HG03066 (cell line): ENCODE measurements around the gene ANKS1B.
"Not testable (repeated sequence)": the region's sequence is repeated elsewhere in the genome, so short reads cannot be mapped to it uniquely, and the experiment has no call there.

Source experiments
- ATAC-seq: cut with Tn5 transposase; IDR thresholded peaks from one replicate; pipeline ENCODE4 v1.9.1; 2021; ENCODE audit warnings: low read depth; ENCODE audit not compliant: unreplicated experiment

ANKS1B gene

GRCh38 chr12:98868076-98868475 is 1116.7 kb downstream of the ANKS1B start:
- no peak for ATAC-seq

GRCh38 chr12:98864363-98864762 is 1120.4 kb downstream of the ANKS1B start:
- no peak for ATAC-seq

- no peak for ATAC-seq
These were observed 1121.6 kb downstream of the ANKS1B start for GRCh38 chr12:98863167-98863566.

DNA sequence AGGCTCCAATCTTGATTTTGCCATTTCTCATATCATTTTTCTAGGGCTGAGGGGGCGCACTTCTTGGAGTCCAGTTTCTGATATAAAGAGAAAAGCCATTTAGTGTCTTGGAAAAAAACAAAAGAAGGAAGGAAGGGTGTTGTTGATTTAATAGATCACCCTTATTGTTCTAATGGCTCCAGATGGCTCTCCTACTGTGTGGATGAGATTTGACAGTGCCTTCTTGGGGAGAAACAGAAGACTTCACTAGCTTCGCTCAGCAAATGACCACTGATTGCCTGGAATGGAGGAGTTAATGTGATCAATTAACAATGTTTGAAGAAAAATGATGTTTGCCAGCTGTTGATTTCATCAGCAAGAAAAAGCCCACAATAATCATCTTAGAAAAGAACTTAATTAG is 1123.5 kb downstream of the ANKS1B start:
- ATAC-seq: no peak

DNA sequence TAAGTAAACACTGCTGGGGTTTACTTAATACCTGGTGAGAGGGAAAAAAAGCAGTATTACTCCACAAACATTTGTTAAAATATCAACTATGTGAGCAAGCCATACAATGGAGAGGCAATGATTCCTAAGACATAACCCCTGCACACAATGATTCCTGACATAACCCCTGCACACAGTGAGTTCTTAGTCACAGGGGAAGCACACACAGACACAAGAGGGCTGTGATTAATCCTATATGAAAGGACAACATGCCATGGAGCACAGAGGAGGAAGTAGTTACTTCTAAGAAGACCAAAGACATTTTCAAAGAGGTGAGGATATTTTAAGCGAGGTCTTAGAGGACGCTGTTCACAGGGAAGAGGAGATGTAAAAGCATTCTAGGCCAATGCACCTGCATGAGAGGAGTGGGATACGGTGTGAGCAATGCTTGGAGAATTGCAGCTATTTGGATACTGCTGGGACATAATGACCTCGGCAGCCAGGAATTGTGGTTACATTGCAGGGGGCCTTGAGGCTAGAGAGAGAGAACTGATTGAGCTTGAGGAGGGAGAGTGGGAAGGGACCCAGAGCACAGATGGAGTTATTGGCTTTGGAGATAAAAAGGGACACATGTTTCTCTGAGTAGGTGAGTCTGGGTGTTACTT is 1127.7 kb downstream of the ANKS1B start:
- no peak for ATAC-seq

GRCh38 chr12:98852181-98852580 is 1132.6 kb downstream of the ANKS1B start:
- ATAC-seq: no peak

DNA sequence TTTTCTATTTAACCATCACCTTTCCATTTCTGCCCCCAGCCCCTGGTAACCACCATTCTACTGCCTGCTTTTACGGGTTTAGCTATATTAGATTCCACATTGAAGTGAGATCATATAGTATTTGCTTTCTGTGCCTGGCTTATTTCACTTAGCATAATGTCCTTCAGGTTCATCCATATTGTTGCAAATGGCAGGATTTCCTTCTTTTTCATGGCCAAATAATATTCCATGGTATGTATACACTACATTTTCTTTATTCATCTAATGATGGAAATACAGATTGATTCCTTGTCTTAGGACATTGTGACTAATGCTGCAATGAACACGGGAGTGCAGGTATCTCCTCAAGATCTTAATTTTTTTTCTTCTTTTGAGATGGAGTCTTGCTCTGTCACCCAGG is 1137.5 kb downstream of the ANKS1B start:
- ATAC-seq: no peak

DNA sequence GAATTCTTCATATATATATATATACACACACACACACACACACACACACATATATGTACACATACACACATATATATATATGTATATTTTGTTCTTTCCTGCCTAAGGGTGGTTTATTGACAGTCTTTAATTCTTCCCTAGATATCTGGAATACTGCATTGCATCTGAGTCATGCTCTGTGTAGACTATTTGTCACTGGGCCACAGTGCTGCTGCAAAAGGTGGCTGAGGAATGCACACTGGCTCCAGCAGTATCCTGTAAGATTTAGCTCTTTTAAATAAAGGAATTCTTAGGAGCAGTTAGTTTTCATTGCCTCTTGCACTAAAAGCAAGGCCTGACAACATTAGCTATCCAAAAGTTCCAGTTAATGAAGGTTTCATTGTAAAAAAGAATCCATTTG is 1138.8 kb downstream of the ANKS1B start:
- ATAC-seq: no peak

GRCh38 chr12:98840325-98840724 is 1144.4 kb downstream of the ANKS1B start:
- no peak for ATAC-seq

DNA sequence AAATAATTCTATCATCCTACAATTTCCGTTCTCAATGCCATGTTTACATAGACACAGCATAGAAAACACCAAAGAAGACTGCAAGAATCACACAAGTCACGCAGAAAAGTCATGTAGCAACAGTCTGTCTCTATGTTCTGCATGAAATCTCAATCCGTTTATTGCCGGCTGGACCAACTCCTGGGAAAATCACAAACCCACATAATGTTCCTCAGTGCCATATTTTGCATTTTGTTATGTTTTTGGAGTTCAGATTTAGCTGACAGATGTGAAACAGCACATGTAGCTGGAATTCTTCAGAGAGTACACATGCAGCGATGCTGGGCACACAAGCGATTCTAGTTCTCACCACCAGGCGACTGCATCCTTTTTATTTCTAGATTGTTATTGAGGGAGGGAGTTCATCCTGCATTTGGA is 1146.5 kb downstream of the ANKS1B start:
- no peak for ATAC-seq

- ATAC-seq: not testable (repeated sequence)
These were observed 1147.5 kb downstream of the ANKS1B start for GRCh38 chr12:98837134-98837752.

DNA sequence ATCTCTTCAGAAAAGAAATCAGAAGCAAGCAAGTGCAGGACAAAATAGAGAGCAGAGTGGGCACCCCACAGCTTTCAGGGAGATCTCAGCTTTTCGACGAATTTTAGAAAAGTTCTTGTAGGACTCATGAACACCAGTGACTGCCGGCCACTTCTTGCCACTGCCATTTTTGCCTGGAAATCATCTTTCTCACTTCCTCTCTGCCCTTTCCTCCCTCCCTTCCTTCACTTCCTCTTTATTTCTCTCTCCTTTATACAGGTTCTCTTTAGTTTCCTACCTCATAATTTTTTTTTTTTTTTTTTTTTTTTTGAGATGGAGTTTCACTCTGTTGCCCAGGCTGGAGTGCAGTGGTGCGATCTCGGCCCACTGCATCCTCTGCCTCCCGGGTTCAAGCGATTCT is 1154.1 kb downstream of the ANKS1B start:
- no peak for ATAC-seq

GRCh38 chr12:98828802-98829600 is 1155.7 kb downstream of the ANKS1B start:
- ATAC-seq: no peak

- ATAC-seq: no peak
These were observed 1161.7 kb downstream of the ANKS1B start for GRCh38 chr12:98823012-98823411.

DNA sequence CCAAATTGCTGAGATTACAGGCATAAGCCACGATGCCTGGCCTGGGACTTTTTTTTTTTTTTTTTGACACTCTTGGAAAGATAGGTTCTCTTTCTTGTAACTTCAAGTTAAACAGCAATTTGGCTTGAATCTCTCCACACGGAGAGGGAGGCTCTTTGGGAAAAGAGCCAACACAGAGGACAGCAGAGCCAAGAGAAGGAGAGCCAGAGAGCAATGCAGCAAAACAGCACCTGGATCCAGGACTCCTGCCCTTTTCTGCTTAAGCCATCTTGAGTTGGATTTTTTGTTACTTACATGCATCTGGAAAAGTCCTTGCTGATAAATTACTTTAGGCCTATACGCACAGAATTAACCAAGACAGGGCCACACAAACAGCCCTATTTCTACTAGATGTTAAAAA is 1162.9 kb downstream of the ANKS1B start:
- ATAC-seq: no peak

- ATAC-seq: no peak
These were observed 1163.5 kb downstream of the ANKS1B start for GRCh38 chr12:98821232-98821631.

DNA sequence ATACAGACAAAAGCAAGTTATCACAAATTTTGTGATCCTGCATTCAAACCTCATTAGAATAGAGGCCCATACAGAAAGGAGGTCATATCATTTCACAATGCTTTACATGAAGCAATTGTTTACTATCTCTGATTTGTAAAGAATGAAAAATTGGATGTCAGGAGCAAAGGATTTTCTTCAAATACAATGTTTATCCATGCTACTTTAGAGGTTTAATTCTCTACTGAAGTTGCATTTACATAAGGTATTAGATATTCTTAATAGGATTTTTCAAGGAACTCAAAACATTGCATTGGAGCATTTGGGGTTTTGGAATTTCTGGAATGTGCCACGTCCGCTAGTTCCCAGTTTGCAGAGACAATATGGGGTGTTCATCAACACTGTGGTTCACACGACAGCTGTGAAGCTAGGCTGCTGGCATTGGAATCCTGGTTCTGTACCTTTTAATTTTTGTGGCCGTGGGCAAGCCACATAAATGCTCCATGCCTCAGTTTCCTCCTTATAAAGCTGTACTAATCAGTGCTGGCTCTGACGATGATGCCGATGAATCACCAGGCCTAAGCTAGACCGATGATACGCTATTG is 1164.8 kb downstream of the ANKS1B start:
- no peak for ATAC-seq

- ATAC-seq: no peak
These were observed 1165.7 kb downstream of the ANKS1B start for GRCh38 chr12:98819071-98819470.

DNA sequence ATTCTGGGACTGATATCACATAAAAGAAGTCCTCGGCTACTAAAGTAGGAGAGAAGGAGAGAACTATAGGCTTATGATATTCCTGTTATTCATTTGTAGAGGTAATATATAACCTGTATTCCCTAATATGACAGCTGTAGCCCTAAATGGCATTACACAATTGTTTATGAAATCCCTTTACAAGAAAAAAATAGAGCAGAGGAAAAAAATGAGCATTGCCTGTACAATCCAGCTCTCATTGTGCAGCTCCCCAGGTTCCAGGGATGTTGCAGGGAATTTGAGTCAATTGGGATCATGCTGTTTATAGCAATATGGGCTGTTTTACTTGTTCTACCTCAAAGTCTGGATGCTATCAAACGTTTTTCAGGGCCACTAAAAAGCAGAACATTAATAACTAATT is 1166.5 kb downstream of the ANKS1B start:
- ATAC-seq: no peak

GRCh38 chr12:98817742-98818141 is 1167.0 kb downstream of the ANKS1B start:
- no peak for ATAC-seq

DNA sequence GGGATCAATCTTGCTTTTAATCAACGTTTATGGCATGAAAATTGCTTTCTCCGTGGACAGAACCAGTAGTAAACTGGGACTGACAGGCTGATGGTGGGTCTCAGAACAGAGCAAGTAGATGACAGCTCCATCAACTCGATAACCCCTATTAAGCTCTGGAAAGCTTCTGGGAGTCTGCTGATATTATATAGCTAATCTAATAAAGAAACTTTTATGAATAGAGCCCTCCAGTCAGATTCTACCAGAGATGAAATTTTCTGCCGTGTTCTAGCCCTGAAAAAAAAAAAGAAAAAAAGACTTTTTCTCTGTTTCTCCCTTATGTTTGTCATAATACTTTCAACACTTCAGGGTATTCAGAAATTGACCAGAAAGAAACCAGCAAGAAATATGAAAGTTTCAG is 1168.0 kb downstream of the ANKS1B start:
- ATAC-seq: no peak
